GM18870 (cell line): ENCODE results near the gene PPME1.

Experiments used
- ATAC-seq: cut with Tn5 transposase; IDR thresholded peaks from one replicate; pipeline ENCODE4 v1.9.1; 2021; ENCODE audit warnings: moderate library complexity; ENCODE audit not compliant: unreplicated experiment

Gene PPME1

DNA sequence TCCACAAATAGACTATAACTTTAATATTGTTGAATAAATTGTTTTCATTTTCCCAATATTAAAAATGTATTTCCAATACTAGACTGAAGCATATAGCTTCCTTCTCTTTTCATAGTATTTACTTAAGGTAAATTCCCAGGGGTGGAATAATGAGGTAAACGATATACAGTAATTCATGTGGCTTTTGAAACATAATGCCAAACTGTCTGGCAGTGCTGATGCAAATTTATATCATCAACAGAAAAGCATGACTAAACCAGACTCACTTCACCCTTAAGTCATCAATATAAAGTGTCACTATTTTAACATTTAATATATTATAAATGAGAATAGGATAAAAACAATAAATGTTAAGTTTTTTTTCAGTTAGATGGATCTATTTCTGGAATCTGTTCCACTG lies 13.9 kb upstream of the PPME1 start:
- ATAC-seq: no peak

DNA sequence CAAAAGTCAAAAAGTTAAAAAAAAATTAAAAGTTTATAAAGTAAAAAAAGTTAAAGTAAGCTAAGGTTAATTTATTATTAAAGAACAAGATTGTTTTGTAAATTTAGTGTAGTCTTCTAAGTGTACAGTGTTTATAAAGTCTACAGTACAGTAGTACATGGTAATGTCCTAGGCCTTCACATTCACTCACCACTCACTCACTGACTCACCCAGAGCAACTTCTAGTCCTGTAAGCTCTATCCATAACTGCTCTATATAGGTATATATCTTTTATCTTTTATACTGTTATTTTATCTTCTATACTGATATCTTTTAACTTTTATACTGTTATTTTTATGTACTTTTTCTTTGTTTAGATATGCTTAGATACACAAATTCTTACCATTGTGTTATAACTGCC lies 11.4 kb upstream of the PPME1 start:
- ATAC-seq: no peak

- no peak for ATAC-seq
Observed at GRCh38 chr11:74162681-74163467, 8.2 kb upstream of the PPME1 start.

- no peak for ATAC-seq
Observed at GRCh38 chr11:74168838-74169237, 2.3 kb upstream of the PPME1 start.

- no peak for ATAC-seq
Observed at GRCh38 chr11:74169738-74170458, 1.2 kb upstream of the PPME1 start.

DNA sequence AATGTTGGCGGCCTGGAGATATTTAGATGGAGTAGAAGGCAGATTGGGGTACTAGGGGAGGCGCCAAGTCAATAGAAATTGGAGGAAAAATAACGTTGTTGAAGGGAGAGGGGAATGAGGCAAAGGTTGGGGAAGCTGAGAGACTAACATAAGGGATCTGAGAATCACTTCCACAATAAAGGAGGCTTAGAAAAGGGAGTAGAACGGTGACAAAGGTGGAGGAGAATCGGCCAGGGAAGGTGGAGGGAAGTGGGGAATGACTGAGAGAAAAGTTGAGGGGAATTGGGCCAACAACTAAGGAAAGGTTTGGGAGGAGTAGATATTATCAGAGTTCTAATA lies 510 bp downstream of the PPME1 start:
- no peak for ATAC-seq

DNA sequence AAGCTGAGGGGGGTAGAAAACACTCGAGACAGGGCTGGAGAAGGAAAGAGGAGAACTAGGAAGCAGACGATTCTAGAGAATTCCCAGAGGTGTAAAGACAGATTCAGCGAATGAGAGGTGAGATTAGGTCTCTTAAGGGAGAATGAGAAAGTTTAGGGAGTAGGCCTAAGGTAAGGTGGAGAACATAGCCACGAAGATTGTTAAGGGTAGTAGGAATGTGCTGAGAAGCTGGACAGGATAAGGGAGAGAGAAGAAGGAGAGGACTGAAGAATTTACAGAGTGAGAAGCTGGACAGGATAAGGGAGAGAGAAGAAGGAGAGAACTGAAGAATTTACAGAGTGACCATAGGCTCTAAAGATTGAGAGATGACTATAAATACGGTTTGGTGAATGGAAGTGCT lies 908 bp downstream of the PPME1 start:
- ATAC-seq: no peak

DNA sequence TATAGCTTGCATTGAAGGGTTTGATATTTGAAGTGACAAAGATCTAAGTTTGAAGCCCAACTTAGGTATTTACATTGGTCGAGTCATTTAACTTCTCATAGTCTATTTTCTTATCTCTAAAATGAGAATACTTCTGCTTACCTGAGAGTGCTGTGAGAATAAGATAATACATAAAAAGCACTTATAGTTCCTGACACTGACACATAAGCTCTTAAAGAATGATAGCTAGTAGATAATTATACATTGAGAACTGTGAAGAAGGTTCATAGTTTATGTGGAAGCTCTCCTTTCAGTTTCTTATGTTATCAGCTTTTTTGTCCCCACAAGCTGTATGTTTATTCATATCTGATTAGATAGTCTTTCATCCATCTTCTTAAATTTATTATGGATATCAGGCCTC lies 4.8 kb downstream of the PPME1 start:
- no peak for ATAC-seq

GRCh38 chr11:74179234-74180052 lies 8.4 kb downstream of the PPME1 start:
- no peak for ATAC-seq

- no peak for ATAC-seq
Observed at GRCh38 chr11:74182635-74183034, 11.5 kb downstream of the PPME1 start.

DNA sequence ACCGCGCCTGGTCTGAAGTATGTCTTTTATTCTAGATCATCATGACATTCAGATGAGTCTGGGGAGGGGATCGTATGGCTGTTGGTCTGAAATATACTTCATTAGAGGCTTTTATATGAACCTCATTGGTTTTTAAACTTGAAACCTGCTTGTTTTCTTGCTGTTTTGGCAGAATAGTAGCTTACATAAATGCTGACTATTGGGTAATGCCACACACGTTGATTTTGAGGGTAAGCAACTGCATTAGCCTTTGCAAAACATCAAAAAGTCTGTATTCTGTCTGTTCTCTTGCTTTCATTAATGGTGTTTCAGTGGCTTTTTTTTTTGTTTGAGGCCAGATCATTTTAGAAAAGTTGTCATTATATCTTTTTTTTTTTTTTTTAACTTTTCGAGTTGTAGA lies 14.2 kb downstream of the PPME1 start:
- ATAC-seq: no peak

GRCh38 chr11:74185695-74186094 lies 14.6 kb downstream of the PPME1 start:
- no peak for ATAC-seq

- ATAC-seq: no peak
Observed at GRCh38 chr11:74195828-74196227, 24.7 kb downstream of the PPME1 start.

- ATAC-seq: no peak
Observed at GRCh38 chr11:74196781-74197486, 25.8 kb downstream of the PPME1 start.

DNA sequence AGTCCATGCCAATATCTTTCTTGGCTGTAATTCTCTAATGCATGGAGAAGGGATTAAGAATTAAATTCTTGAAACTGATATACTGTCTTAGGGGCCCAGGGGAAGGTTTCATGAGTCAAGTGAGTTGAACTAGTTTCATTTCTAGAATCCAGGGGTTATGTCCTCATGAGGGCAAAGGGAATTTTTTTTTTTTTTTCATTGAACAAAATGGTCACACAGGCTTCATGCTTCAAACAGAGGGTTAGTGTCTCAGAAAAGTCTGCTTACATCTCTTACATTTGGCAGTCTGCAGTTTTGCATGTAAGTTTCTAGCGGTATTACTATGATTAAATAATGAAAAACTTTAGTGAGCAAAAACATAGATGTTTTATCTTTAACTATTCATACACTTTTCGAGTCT lies 32.9 kb downstream of the PPME1 start:
- no peak for ATAC-seq

DNA sequence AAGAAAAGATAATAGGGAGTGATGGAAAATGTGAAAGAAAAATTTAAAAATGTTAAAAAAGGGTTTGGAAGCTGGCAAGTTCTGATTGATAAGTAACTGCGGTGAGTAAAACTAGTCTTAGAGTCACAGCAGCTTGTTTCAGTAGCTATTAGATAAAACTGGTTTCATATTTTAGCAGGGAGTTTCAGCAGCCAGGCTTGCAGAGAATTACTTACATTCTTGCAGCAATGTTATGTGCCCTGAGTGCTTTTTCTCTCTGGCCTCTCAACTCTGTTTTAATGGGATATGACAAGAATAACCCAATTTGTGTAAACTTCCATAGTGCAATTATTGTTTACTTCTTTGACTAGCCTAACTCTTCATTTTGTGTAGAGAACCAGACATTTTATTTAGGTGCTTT lies 33.6 kb downstream of the PPME1 start:
- ATAC-seq: no peak

- no peak for ATAC-seq
Observed at GRCh38 chr11:74205181-74205580, 34.1 kb downstream of the PPME1 start.

DNA sequence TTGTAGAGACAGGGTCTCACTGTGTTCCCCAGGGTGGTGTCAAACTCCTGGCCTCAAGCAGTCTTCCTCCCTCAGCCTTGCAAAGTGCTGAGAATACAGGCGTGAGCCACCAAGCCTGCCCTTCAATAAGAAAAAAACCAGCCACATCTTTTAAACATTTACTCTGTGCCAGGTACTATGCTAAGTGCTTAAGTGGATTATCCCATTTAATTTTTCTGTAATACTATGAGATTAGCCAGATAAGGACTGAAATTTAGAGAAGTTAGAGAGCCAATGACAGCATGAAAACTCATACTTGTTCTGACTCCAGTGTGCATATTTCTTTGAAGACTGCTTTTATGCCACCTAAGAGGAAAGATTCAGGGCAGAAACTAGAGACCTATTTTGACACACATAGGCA lies 35.7 kb downstream of the PPME1 start:
- no peak for ATAC-seq

GRCh38 chr11:74208507-74208906 lies 37.4 kb downstream of the PPME1 start:
- no peak for ATAC-seq

DNA sequence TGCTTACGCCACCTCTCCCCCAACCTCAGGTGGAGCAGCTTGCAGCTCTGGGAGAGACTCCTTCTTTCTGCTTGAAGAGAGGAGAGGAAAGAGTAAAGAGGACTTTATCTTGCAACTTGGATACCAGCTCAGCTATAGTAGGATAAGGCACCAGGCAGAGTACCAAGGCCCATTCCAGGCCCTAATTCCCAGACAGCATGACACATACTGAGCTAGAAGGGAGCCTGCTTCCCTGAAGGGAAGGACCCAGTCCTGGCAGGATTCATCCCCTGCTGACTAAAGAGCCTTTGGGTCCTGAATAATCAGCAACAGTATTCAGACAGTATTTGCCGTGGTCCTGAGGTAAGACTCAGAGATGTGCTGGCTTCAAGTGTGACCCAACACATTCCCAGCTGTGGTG lies 41.4 kb downstream of the PPME1 start:
- ATAC-seq: no peak

DNA sequence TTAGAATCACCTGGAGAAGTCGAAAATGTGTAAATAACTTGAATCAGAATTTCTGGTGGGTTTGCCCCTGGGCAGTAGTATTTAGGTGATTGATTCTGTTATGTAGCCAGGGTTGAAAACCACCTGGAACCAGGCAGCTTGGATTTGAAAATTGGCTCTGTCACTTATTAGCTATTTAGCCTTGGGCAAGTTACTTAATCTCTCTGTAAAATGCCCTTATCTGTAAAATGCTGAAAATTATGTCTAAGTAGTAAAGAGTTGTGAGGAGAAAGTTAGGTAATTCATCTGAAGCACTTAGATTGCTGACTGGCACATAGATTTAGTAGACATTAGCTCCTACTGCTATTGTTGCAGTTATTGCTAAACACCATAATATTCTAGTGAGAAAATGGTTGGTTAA lies 49.3 kb downstream of the PPME1 start:
- ATAC-seq: no peak
